IMR-90 (cell line): ENCODE data around the gene ANO1. TPM values are rescaled to one million over a fixed set of nuclear protein-coding genes. Genes with fewer than 3 reads are reported as not detected.
A peak's percentile ranks its signal among the peaks of the same experiment; 100 is the strongest.

Experiments used
- ATAC-seq: fragments of 200-7000 bp; cut with Tn5 transposase; 2 replicates; pipeline ENCODE4 v1.9.1; 2020; ENCODE audit warnings: low read depth, mild to moderate bottlenecking, moderate library complexity
- BruUV-seq: library from RNA; stranded (reverse); fragments of 400-500 nt; replicated peaks from 2 replicates; lab custom pipeline; 2021; lab: Mats Ljungman, UMichigan
- CTCF ChIA-PET: fragments of 300-600 bp; formaldehyde crosslinking; extraction: SDS; loops from one replicate; lab custom pipeline; 2021; ENCODE audit warnings: antibody characterized with exemption; lab: Yijun Ruan, JAX
- POLR2A ChIA-PET: fragments of 300-600 bp; sonication (Branson Sonifier 250); formaldehyde crosslinking; loops from one replicate; lab custom pipeline; 2022; ENCODE audit warnings: antibody characterized with exemption; ENCODE audit not compliant: unreplicated experiment; lab: Charles Lee
- DNase-seq: peaks from one replicate; pipeline ENCODE4 v3.0.0; 2013
- H2AFZ ChIP-seq: replicated peaks from 2 replicates; pipeline ENCODE3; 2013; ENCODE audit warnings: low read length, mild to moderate bottlenecking; ENCODE audit not compliant: poor library complexity
- H2AK5ac ChIP-seq: 2 replicates; pipeline ENCODE4 v1.6.1; 2013; ENCODE audit warnings: low read depth, low read length, inconsistent platforms
- H2AK9ac ChIP-seq: replicated peaks from 2 replicates; pipeline ENCODE3; 2013; ENCODE audit warnings: mild to moderate bottlenecking, low read depth, low read length, moderate library complexity; ENCODE audit not compliant: poor library complexity
- H2BK120ac ChIP-seq: 2 replicates; pipeline ENCODE4 v1.6.1; 2013; ENCODE audit warnings: low read depth, low read length, inconsistent platforms
- H2BK15ac ChIP-seq: 3 replicates; pipeline ENCODE4 v1.6.1; 2013; ENCODE audit warnings: low read depth, low read length, inconsistent platforms
- H2BK20ac ChIP-seq: 2 replicates; pipeline ENCODE4 v1.6.1; 2013; ENCODE audit warnings: low read depth, mild to moderate bottlenecking, inconsistent platforms, low read length, moderate library complexity
- H2BK5ac ChIP-seq: 2 replicates; pipeline ENCODE4 v1.6.1; 2013; ENCODE audit warnings: mild to moderate bottlenecking, low read depth, low read length, inconsistent platforms; ENCODE audit not compliant: poor library complexity, severe bottlenecking
- H3K14ac ChIP-seq: replicated peaks from 2 replicates; pipeline ENCODE4 v1.6.1; 2013; ENCODE audit warnings: low read depth, low read length, inconsistent platforms
- H3K18ac ChIP-seq: 2 replicates; pipeline ENCODE4 v1.6.1; 2013; ENCODE audit warnings: low read depth, low read length, control low read depth
- H3K23ac ChIP-seq: 2 replicates; pipeline ENCODE4 v1.6.1; 2013; ENCODE audit warnings: low read depth, low read length, inconsistent platforms
- H3K27ac ChIP-seq: 2 replicates; pipeline ENCODE4 v1.5.1; 2013; ENCODE audit warnings: mild to moderate bottlenecking, control low read depth, low read length; ENCODE audit not compliant: insufficient read depth
- H3K27me3 ChIP-seq: 2 replicates; pipeline ENCODE4 v1.6.1; 2013; ENCODE audit warnings: low read length; ENCODE audit not compliant: control insufficient read depth, insufficient read depth
- H3K36me3 ChIP-seq: 2 replicates; pipeline ENCODE4 v1.6.1; 2013; ENCODE audit warnings: low read length, mixed read lengths; ENCODE audit not compliant: control insufficient read depth, insufficient read depth
- H3K4ac ChIP-seq: 2 replicates; pipeline ENCODE4 v1.6.1; 2013; ENCODE audit warnings: low read depth, low read length, inconsistent platforms
- H3K4me1 ChIP-seq: 2 replicates; pipeline ENCODE4 v1.6.1; 2013; ENCODE audit warnings: low read length, mixed read lengths; ENCODE audit not compliant: control insufficient read depth, insufficient read depth
- H3K4me2 ChIP-seq: 2 replicates; pipeline ENCODE4 v1.6.1; 2013; ENCODE audit warnings: low read depth, mild to moderate bottlenecking, control low read depth, low read length, moderate library complexity
- H3K4me3 ChIP-seq: 2 replicates; pipeline ENCODE4 v1.5.1; 2013; ENCODE audit warnings: low read depth, mild to moderate bottlenecking, control low read depth, low read length, moderate library complexity; ENCODE audit not compliant: insufficient read depth
- H3K56ac ChIP-seq: 2 replicates; pipeline ENCODE4 v1.6.1; 2013; ENCODE audit warnings: low read length, inconsistent platforms; ENCODE audit not compliant: insufficient read depth; ENCODE audit errors: extremely low read depth
- H3K79me1 ChIP-seq, 2 experiments: 2 replicates each; pipeline ENCODE4 v1.6.1; 2013; ENCODE audit warnings: low read length in 2 of 2, inconsistent platforms in 1 of 2, low read depth in 1 of 2
- H3K9ac ChIP-seq: 2 replicates; pipeline ENCODE4 v1.6.1; 2013; ENCODE audit warnings: low read depth, low read length, control low read depth
- H3K9me1 ChIP-seq: 2 replicates; pipeline ENCODE4 v1.6.1; 2013; ENCODE audit warnings: low read length, inconsistent platforms; ENCODE audit not compliant: insufficient read depth
- H3K9me3 ChIP-seq: 2 replicates; pipeline ENCODE4 v1.6.1; 2013; ENCODE audit warnings: low read length; ENCODE audit not compliant: control insufficient read depth, insufficient read depth
- H4K20me1 ChIP-seq: 2 replicates; pipeline ENCODE4 v1.6.1; 2013; ENCODE audit warnings: low read length, inconsistent platforms; ENCODE audit not compliant: insufficient read depth
- H4K5ac ChIP-seq: 2 replicates; pipeline ENCODE4 v1.6.1; 2013; ENCODE audit warnings: mild to moderate bottlenecking, low read depth, low read length, control low read depth
- H4K8ac ChIP-seq, 2 experiments: 2 replicates each; pipeline ENCODE4 v1.6.1; 2013; ENCODE audit warnings: low read depth in 2 of 2, low read length in 2 of 2, control low read depth in 1 of 2, inconsistent platforms in 1 of 2
- H4K91ac ChIP-seq: 2 replicates; pipeline ENCODE4 v1.6.1; 2013; ENCODE audit warnings: low read depth, low read length, inconsistent platforms; ENCODE audit not compliant: insufficient read depth
- BHLHE40 ChIP-seq: fragments of 150-350 bp; IDR thresholded peaks from 2 replicates; pipeline ENCODE4 v1.6.1; 2016; ENCODE audit warnings: mild to moderate bottlenecking, low read depth, low read length
- CEBPB ChIP-seq: IDR thresholded peaks from 2 replicates; pipeline ENCODE4 v1.6.1; 2012; ENCODE audit warnings: low read depth, low read length, improper control_type of control experiment
- CHD1 ChIP-seq: IDR thresholded peaks from 2 replicates; pipeline ENCODE4 v1.6.1; 2012; ENCODE audit warnings: low read depth, low read length, improper control_type of control experiment
- CTCF ChIP-seq: conservative IDR thresholded peaks from 2 replicates; pipeline ENCODE4 v1.5.1; 2012; ENCODE audit warnings: mild to moderate bottlenecking, low read depth, low read length, improper control_type of control experiment
- ELK1 ChIP-seq: fragments of 150-350 bp; IDR thresholded peaks from 2 replicates; pipeline ENCODE4 v1.6.1; 2016; ENCODE audit warnings: low read depth, mild to moderate bottlenecking, low read length, moderate library complexity, borderline replicate concordance
- FOS ChIP-seq: fragments of 150-350 bp; IDR thresholded peaks from 2 replicates; pipeline ENCODE4 v1.6.1; 2016; ENCODE audit warnings: low read depth, low read length
- MAFK ChIP-seq: IDR thresholded peaks from 2 replicates; pipeline ENCODE4 v1.6.1; 2012; ENCODE audit warnings: low read depth, low read length, improper control_type of control experiment
- MAZ ChIP-seq: IDR thresholded peaks from 2 replicates; pipeline ENCODE4 v1.6.1; 2012; ENCODE audit warnings: low read depth, mild to moderate bottlenecking, low read length, improper control_type of control experiment, moderate library complexity, borderline replicate concordance
- MXI1 ChIP-seq: IDR thresholded peaks from 2 replicates; pipeline ENCODE4 v1.6.1; 2012; ENCODE audit warnings: low read depth, mild to moderate bottlenecking, low read length, moderate library complexity, borderline replicate concordance
- NFE2L2 ChIP-seq: fragments of 150-350 bp; IDR thresholded peaks from 2 replicates; pipeline ENCODE4 v1.6.1; 2016; ENCODE audit warnings: low read depth, mild to moderate bottlenecking, low read length
- POLR2A ChIP-seq: IDR thresholded peaks from 2 replicates; pipeline ENCODE4 v1.6.1; 2012; ENCODE audit warnings: mild to moderate bottlenecking, low read depth, low read length
- RAD21 ChIP-seq: IDR thresholded peaks from 2 replicates; pipeline ENCODE4 v1.6.1; 2012; ENCODE audit warnings: low read length, improper control_type of control experiment
- RCOR1 ChIP-seq: IDR thresholded peaks from 2 replicates; pipeline ENCODE4 v1.6.1; 2012; ENCODE audit warnings: mild to moderate bottlenecking, low read length, improper control_type of control experiment; ENCODE audit not compliant: insufficient replicate concordance
- RFX5 ChIP-seq: IDR thresholded peaks from 2 replicates; pipeline ENCODE4 v1.8.0; 2012; ENCODE audit warnings: low read depth, mild to moderate bottlenecking, low read length, moderate library complexity
- SMC3 ChIP-seq: fragments of 150-350 bp; IDR thresholded peaks from 2 replicates; pipeline ENCODE4 v1.6.1; 2016; ENCODE audit warnings: low read depth, mild to moderate bottlenecking, antibody characterized with exemption, low read length, moderate library complexity
- USF2 ChIP-seq: fragments of 150-350 bp; IDR thresholded peaks from 2 replicates; pipeline ENCODE4 v1.6.1; 2017; ENCODE audit warnings: mild to moderate bottlenecking, antibody characterized with exemption, low read length, low read depth
- WGBS, 2 experiments: methylation state at CpG; one replicate each; pipeline versions ENCODE4 v1.1.5 to v1.1.7; 2013; ENCODE audit warnings: missing lambda C conversion rate in 2 of 2; ENCODE audit not compliant: insufficient read length in 1 of 2; ENCODE audit errors: extremely low coverage in 2 of 2; 5-methylcytosine and 5-hydroxymethylcytosine counted together
- dilution Hi-C: fragments of 300-500 bp; cut with HindIII; formaldehyde crosslinking; loops from one replicate; pipeline ENCODE4 v1.14.3; 2018; ENCODE audit warnings: low sequenced_read_pairs; ENCODE audit not compliant: unreplicated experiment
- in situ Hi-C: fragments of 300-500 bp; cut with MboI; formaldehyde crosslinking; loops from 3 replicates; pipeline ENCODE4 v1.14.3; 2019; ENCODE audit warnings: low sequenced_read_pairs, inconsistent platforms, mixed read lengths
- intact Hi-C: fragments of 100-400 bp; cut with micrococcal nuclease; formaldehyde crosslinking; loops from 2 replicates; pipeline ENCODE4 v1.10.0; 2022
- polyA plus RNA-seq, 3 experiments: library from polyadenylated mRNA; depleted of rRNA; stranded (reverse); fragments of >200 nt; gene quantifications; 2 replicates each; pipeline ENCODE4 v1.2.3, GENCODE V29; 2012; ENCODE audit warnings: low replicate concordance in 1 of 3
- total RNA-seq: library from RNA; depleted of rRNA; stranded (reverse); fragments of >200 nt; gene quantifications from 2 replicates; pipeline ENCODE4 v1.2.3, GENCODE V29; 2012

Gene ANO1
- total and polyA plus RNA-seq, 2 of the 4 experiments (the other 2 are of a cell fraction), result 4.1 to 10.7 TPM

- CTCF ChIA-PET, result no interaction called here
- Histone ChIP-seq H3K18ac (no peak overlapping the region), H2AFZ (no peak overlapping the region), H4K8ac (no peak overlapping the region), H3K4me2 (no peak overlapping the region), H4K20me1 (no peaks in the 10 kb centered on the region), H3K4me3 (no peak overlapping the region), H2AK5ac (no peak overlapping the region), H3K9me1 (peaks cover 5% of the 10 kb centered on the region; the same call in 1 of the 2 replicates), H2BK120ac (no peak overlapping the region), H3K4me1 (peaks cover 3% of the 10 kb centered on the region; the same call in 1 of the 2 replicates), H3K56ac (no peak overlapping the region), H3K4ac (no peak overlapping the region), H3K14ac (no peak overlapping the region), H3K27me3 (no peaks in the 10 kb centered on the region), H3K23ac (no peak overlapping the region), H3K9me3 (peaks cover 3% of the 10 kb centered on the region), H3K36me3 (no peaks in the 10 kb centered on the region; the same call in 1 of the 2 replicates), H3K27ac (no peak overlapping the region), H2BK20ac (no peak overlapping the region), H3K79me1 (peaks cover 0 to 18% of the 10 kb centered on the region in 2 experiments; a peak in 2 of 4 replicates), H2BK5ac (no peak overlapping the region), H2AK9ac (no peak overlapping the region), H3K9ac (no peak overlapping the region), H2BK15ac (no peak overlapping the region), H4K5ac (no peak overlapping the region), H4K91ac (no peak overlapping the region)
- intact Hi-C loops (no loop called here), dilution Hi-C loops (no loop called here), in situ Hi-C loops (no loop called here)
- DNase-seq (peak; percentile 27), ATAC-seq (no peak)
- POLR2A ChIA-PET, result no interaction called here
- WGBS, 2 experiments, result no CpG with 5 or more reads among the region's 13 CpGs
- no TSS peak for BruUV-seq
- no peak for TF ChIP-seq NFE2L2
- TF ChIP-seq BHLHE40, result no peak
- no peak for TF ChIP-seq RCOR1
- TF ChIP-seq MAFK, result no peak
- no peak for TF ChIP-seq RFX5
- TF ChIP-seq ELK1, result no peak
- TF ChIP-seq FOS, result no peak
- TF ChIP-seq POLR2A, result no peak
- TF ChIP-seq MAZ, result no peak
- TF ChIP-seq CTCF, result no peak
- no peak for TF ChIP-seq RAD21
- no peak for TF ChIP-seq MXI1
- TF ChIP-seq SMC3, result no peak
- no peak for TF ChIP-seq CHD1
- no peak for TF ChIP-seq CEBPB
- TF ChIP-seq USF2, result no peak
Observed at GRCh38 chr11:70095541-70096252, 17.6 kb downstream of the ANO1 start.
